Activated T-cell treated with anti-CD3 and anti-CD28 coated beads for 24 hours (primary cell): ENCODE results near the gene TACC3.
A peak's percentile ranks its signal among the peaks of the same experiment; 100 is the strongest.

Experiments used
- DNase-seq: peaks from one replicate; pipeline ENCODE4 v3.0.0-alpha.2; 2020; ENCODE audit warnings: low read depth

The TACC3 gene

DNA sequence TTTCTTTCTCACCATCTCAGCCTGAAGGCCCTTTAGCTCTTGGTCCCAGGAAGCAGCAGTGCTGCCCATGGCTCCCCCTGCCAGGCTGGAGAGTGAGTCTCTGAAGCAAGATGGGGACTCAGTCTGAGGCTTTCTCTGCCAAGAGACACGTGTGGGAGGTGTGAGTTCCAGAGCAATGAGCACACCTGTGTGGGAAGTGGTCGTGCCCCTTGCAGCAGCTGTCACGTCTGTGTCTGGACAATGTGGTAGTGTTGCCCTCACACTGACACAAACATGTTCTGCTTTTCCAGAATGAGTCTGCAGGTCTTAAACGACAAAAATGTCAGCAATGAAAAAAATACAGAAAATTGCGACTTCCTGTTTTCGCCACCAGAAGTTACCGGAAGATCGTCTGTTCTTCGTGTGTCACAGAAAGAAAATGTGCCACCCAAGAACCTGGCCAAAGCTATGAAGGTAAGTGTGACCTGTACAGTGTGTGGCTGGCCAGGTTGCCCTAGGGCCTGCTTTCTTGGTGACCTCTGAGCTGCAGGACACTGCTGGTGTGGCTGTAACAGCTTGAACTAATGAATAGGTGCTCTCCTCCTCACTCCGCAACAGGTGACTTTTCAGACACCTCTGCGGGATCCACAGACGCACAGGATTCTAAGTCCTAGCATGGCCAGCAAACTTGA is 1.9 kb downstream of the TACC3 start:
- DNase-seq, result peak; percentile 52

DNA sequence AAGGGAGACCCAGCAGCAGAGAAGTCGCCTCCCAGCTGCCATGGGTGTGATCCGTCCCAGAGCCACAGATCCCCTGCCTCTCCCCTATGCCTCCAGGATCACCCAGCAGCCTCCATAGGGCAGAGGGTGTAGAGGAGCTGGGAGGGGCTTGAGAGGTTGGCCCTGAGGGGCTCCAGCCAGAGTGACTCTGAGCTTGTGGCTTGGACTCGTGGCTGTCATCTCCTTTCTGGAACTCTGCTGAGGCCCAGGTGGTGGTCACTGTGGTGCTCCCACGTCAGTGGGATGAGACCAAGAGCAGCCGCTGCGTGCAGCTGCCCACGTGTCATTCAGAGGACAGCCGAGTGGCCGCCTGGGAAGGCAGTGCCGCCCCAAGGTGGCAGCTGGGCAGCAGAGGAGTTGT is 4.2 kb downstream of the TACC3 start:
- DNase-seq, result no peak

DNA sequence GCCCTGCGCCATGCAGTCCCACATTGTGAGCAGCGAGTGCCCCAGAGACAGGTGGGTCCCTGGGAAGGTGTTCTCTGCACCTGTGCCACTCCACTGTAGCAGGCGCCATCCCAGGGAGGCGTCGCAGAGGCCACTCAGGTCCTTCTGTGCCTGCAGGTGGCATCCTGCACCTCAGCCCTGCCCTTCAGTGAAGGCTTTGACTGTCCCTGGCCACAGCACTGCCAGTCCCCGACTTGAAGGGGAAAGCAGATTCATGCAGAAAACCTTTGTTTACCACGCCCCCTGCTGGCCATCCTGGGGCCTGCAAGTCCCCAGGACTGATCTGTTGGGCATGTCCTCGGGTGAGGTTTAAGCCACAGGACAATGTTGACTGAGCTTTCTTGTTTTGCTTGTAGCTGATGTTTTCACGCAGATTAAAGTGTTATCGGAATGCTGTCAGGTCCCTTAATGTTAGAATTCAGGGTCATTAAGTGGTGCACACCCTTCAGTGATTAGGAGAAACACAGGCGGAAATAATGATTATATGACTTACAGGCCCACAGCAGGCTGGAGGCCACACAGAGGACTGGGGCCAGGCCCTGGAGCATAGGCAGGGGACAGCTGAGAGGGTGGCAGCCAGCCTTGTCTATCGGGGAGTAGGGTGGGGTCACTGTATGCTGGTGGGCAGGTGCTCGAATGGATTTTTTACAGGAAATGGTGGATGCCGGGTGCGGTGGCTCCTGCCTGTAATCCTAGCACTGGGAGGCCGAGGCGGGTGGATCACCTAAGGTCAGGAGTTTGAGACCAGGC is 5.0 kb downstream of the TACC3 start:
- peak; percentile 84 for DNase-seq

DNA sequence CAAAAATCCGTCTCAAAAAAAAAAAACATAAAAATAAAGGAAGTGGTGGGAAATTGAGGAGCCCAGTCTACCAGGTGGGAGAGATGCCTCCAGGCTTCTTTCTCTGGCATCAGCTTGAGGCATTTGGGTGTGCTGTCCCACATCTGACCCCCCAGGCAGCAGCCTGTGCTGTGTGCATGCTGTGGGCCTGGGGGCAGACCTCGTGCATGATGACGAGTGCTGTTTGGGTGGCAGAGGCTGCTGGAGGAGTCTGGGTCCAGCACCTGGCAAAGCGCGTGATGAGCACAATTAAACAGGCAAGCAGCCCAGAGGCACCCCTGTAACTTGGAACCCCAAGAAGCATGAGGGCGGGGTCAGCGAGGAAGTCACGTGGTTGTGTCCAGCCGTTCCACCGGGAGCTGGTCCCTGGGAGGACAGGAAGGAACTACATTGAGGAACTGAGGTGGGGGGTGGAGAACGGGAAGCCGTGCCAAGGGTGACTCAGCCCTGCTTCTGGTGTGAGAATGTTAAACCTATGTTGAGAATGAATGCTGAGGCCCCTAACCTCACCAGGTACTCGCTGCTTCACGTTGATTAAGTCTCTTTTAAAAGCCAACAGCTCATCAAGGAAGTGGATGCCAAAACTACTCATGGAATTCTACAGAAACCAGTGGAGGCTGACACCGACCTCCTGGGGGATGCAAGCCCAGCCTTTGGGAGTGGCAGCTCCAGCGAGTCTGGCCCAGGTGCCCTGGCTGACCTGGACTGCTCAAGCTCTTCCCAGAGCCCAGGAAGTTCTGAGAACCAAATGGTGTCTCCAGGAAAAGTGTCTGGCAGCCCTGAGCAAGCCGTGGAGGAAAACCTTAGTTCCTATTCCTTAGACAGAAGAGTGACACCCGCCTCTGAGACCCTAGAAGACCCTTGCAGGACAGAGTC is 6.1 kb downstream of the TACC3 start:
- no peak for DNase-seq

DNA sequence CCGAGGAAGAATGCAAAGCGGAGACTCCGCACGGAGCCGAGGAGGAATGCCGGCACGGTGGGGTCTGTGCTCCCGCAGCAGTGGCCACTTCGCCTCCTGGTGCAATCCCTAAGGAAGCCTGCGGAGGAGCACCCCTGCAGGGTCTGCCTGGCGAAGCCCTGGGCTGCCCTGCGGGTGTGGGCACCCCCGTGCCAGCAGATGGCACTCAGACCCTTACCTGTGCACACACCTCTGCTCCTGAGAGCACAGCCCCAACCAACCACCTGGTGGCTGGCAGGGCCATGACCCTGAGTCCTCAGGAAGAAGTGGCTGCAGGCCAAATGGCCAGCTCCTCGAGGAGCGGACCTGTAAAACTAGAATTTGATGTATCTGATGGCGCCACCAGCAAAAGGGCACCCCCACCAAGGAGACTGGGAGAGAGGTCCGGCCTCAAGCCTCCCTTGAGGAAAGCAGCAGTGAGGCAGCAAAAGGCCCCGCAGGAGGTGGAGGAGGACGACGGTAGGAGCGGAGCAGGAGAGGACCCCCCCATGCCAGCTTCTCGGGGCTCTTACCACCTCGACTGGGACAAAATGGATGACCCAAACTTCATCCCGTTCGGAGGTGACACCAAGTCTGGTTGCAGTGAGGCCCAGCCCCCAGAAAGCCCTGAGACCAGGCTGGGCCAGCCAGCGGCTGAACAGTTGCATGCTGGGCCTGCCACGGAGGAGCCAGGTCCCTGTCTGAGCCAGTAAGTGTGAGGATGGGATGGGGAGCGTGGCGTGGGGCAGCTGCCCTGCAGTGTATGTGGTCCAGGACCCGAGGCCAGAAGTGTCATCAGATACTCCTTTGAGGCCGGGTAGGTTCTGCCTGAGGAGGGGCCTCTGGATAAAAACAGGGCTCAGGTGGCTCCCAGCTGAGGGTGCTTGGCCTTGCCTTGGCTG is 7.0 kb downstream of the TACC3 start:
- no peak for DNase-seq

DNA sequence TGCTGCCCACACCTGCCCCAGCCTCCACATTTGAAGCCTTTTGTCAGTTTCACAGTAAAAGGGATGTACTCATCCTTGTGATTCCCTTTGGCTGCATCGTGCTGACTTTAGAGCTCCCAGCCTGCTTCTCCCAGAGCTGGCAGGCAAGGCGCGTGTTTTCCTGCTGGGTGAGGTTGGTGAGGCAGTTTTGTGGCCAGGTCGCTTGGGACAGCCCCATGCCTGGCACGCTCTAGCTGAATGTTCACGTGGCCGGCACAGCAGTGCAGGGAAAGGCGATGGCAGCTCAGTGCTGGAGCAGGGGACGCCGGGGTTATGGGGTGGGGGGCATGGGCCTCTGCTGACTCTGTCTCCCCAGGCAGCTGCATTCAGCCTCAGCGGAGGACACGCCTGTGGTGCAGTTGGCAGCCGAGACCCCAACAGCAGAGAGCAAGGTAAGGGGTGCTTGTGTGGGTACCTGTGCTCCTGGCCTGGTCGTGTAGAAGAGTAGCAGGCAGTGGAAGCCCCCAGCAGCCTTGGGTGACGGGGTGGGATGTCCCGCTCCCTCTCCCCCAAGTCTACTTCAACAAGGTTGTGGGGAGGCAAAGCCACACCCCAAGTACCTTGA is 9.3 kb downstream of the TACC3 start:
- DNase-seq, result no peak

DNA sequence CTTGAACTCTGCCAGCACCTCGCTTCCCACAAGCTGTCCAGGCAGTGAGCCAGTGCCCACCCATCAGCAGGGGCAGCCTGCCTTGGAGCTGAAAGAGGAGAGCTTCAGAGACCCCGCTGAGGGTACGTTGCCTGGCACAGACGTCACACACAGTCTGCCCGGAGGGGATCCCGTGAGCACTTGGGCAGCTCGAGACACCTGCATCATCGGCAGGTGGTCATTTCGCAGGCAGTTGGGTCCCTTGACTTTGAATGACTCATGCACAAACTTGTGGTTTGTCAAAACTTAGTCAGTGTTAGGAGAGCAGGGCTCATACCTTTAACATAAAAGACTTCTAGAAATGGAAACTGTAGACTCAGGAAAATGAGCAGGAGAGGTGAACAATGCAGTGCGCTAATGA is 9.9 kb downstream of the TACC3 start:
- DNase-seq, result no peak

DNA sequence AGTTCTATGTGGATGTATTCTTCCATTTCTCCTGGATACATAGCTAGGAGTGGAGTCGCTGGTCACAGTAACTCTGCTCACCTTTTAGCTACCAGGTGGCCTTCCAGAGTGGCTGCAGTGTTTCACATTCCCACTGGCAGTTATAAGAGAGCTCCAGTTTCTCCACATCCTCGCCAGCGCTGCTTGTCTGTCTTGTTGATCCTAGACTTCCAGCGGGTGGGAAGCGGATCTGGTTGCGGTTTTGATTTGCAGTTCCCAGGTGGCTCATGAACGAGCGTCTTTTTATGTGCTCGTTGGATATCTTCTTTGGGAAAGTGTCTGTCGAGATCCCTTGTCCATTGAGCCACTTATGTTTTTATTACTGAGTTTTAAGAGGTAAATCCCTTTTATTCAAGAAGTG is 11.6 kb downstream of the TACC3 start:
- no peak for DNase-seq

DNA sequence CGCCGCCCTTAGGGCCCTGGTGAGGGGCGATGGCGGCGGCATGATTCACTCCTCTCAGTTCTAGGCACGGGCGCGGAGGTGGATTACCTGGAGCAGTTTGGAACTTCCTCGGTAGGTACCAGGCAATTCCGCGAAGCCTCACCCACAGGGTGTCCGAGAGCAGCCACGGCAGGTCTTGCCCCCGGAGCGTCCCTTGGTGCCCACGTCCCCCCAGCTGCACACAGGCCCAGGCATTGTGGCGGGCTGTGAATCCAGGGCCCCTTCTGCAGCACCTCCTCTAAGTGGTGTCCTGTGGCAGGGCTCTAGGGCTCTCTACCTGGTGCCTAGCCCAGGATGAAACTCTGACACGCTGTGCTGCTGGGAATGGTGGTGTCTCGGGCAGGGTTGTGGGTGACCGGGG is 13.9 kb downstream of the TACC3 start:
- DNase-seq, result no peak

DNA sequence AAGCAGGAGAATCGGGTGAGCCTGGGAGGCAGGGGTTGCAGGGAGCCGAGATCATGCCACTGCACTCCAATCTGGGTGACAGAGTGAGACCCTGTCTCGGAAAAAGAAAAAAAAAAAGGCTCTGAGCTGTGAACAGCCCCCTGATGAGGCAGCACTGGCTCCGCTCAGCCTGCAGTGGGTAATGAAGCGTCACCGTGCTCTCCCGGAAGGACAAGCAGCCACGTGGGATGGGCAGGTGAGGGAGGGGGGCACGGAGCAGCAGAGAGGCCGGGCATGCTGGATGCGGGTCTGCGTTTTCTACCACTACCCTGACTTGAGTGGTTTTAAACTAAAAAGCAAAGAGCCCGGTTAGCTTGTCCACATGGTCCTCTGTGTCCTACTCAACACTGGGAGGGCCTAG is 15.5 kb downstream of the TACC3 start:
- DNase-seq, result no peak

DNA sequence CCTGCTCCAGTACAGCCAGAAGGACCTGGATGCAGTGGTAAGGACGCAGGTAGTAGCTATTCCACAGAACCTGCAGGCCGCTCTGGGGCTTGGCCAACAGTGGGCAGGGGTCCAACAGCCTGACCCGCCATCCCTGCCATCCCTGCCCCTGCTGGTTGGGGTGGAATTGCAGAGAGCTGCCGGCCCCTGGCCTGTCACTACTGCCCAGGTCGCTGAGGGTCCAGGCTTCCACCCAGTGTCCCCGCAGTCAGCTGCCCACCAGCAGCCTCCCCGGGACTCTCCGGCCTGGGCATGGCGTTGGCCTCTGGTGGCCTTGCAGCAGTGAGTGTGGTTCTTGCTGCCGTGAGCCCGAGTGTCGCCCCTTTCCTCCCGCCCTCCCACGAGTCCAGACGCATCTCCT is 16.3 kb downstream of the TACC3 start:
- no peak for DNase-seq

DNA sequence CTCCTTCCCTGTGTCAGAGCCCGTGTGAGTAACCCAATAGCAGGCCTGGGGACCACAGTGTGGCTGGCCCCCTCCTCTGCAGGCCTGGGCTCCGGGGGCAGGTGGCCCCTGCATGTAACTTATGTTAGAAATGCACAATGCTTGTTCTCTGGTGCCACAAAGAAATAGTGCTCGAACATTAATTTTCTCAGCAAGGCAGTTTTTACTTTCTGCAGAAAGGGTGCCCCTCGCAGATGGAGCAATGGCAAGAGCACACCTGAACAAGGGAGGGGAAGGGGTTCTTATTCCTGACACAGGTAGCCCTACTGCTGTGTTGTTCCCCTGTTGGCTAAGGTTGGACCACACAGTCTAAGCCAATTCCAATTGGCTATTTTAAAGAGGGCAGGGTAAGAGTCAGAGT is 17.1 kb downstream of the TACC3 start:
- DNase-seq, result no peak

DNA sequence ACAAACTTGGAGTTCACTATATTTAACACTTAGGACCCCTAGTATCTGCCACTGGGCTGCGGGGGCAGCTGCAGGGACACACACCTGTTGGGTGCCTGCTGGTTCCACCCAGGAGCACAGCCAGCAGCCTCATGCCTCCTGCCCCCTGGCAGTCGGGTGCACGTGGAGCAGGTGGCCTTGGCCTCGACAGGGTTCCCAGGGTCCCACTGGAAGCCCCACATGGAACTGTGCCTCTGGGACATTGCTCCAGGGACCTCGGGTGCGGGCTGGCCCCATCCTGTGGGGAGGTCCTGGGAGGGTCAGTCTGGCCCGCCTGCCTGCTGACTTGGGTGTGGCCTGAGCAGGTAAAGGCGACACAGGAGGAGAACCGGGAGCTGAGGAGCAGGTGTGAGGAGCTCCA is 18.0 kb downstream of the TACC3 start:
- no peak for DNase-seq

DNA sequence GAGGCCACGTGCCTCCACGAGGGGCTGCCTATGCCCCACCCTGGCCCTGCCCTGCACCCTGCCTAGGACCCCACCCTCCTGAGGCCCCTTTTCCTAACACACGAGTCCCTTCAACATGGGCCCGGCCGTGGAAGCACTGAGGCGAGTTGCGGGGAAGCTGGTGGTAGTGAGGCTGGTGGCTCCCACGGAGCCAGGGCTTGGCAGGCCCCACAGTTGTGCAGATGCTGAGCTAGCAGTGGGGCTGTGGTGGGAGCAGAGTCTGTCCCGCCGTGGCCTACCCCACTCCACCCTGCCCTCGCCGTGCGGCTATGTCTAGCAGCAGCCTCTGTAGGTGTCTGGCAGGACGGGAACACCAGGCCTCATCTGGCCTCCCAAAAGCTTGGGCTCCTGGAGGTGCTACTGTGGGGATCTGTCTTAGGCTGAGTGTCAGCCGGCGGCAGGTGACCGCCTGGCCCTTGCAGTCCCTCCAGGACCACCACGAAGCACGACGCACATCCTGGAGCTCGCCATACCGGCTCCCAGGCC is 18.8 kb downstream of the TACC3 start:
- no peak for DNase-seq

DNA sequence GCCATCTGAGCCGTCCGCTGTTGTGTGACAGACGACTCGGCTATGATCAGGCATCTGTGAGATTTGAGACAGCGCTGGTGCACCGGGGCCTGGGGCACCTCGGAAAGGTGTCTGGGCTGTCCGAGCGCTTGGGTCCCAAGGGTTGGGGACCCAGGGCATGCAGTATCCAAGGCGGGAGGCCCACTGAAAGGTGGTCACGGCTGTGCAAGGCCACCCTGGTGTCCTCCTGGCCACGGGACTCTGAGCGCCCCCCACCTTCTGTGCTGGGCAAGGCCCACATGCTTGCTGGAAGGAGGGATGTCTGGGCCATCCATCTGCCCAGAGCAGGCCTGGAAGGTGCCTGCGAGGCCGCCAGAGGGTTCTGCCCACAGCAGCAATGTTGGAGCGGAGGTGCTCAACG is 19.9 kb downstream of the TACC3 start:
- DNase-seq, result no peak

DNA sequence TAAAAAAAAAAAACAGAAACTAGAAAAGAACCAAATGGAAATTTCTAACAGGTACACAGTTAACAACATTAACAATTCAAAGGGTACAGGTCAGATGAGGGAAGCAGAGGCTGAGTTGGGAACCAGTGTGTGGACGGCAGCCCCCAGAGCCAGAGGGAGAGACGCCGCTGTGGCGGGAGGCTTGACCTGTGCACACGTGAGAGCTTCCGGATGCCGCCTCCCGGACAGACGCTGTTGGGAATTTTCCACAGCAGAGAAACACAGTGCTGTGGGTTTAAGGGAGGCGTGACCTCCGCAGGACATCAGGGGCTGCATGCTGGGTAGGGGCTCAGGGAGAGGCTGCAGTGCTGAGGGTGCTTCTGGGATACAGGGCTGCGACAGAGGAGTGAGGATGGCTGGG is 22.2 kb downstream of the TACC3 start:
- no peak for DNase-seq

DNA sequence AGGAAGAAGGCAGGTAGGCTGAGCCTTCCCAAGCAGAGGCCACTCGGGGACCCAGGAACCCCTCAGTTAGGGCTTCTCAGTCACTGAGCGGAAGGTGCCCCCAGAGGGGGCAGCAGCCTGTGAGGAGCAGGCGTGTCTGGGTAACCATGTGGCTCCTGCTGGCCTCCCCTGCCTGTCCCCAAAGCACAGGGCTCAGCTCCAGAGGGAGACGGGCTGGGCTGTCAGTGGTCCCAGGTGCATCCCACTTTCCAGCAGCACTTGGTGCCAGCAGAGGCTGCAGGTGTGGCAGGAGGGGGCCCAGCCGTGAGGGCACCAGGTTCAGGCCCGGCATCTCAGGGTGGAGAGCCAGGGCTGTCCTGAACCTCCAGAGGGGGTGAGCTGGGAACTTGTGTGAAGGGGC is 22.7 kb downstream of the TACC3 start:
- no peak for DNase-seq

DNA sequence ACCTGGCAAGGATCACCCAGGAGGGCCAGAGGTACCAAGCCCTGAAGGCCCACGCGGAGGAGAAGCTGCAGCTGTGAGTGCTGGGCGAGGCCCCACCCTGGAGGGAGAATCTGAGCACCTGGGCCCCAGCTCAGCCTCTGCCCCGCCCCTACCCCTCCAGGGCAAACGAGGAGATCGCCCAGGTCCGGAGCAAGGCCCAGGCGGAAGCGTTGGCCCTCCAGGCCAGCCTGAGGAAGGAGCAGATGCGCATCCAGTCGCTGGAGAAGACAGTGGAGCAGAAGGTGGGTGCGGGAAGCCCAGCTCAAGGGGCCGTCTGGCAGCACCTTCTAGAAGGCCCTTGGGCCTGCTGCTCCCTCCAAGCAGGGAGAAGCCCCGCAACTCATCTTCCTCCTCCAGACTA is 23.2 kb downstream of the TACC3 start:
- DNase-seq, result no peak

DNA sequence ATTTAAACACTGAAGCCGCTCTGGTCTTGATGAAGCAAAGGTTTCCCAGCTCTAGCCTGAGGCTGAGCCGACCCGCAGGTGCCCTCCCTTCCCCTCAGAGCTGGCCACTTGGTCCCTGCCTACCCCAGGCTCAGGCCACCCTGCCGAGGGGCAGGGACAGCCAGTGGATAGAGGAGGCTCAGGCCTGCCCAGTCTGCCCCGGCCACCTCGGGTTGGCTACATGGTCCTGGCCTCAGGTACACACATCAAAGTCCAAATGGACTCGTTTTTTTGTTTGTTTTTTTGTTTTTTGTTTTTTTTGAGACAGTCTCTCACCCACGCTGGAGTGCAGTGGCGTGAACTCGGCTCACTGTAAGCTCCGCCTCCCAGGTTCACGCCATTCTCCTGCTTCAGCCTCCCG is 23.8 kb downstream of the TACC3 start:
- no peak for DNase-seq

DNA sequence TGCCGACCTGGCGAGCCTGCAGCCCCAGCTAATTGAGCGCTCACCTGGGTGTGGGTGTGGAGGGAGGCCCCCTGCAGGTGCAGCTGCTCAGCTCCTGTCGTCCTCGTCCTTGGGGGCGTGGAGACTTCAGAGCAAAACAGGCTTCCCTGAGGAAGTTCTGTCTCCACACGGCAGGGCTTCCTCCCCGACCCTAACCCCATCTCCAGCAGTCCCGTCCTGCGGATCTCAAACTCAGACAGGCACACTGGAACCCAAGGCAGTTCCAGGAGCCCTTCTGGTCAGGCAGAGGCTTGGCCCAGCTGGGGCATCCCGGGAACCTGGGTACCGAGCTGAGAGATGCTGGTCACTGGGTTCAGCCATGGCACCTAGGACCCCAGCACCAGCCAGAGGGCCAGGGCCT is 24.4 kb downstream of the TACC3 start:
- no peak for DNase-seq

DNA sequence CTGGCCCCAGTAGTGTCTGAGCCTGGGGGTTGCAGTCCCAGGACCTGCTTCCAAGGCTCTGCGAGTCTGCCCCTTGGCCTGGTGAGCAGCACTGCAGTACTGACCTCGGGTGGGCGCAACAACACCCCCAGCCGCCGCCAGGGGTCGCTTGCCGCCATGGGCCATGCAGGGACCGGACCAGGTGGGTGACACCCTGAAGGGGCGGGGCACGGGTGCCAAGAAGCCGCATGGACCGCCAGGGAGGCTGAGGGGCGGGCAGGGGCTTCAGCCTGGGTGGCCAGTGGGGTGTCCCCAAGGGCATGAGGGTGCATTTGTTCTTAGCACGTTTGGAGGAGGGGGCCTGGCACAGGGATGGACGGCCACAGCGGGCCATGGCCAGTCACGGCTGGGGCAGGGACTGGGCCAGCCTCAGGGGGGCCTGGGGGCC is 25.0 kb downstream of the TACC3 start:
- DNase-seq, result peak; percentile 76
